GM12892 (cell line): ENCODE results near the gene ACP6.

ENCODE experiments used
- POLR2A ChIP-seq: IDR thresholded peaks from 2 replicates; pipeline ENCODE4 v1.6.1; 2011; ENCODE audit warnings: low read depth, low read length, control low read depth
- POLR2AphosphoS5 ChIP-seq: IDR thresholded peaks from 2 replicates; pipeline ENCODE4 v1.6.1; 2011; ENCODE audit warnings: low read depth, low read length, control low read depth

- TF ChIP-seq POLR2A: no peak
- TF ChIP-seq POLR2AphosphoS5: no peak
These were observed 41.9 kb downstream of the ACP6 start for GRCh38 chr1:147628441-147628840.
